NOMO-1 treated with DMSO at 0.1 percent for 48 hours (cell line): Measurements from ENCODE around the gene CDX2.
A peak's percentile ranks its signal among the peaks of the same experiment; 100 is the strongest.
"Not testable (repeated sequence)": the region's sequence is repeated elsewhere in the genome, so short reads cannot be mapped to it uniquely, and the experiment has no call there.

Experiments
- DNase-seq: peaks from one replicate; lab custom pipeline; 2025; ENCODE audit not compliant: unreplicated experiment; lab: John Stamatoyannopoulos, UW

Gene CDX2, protein sequence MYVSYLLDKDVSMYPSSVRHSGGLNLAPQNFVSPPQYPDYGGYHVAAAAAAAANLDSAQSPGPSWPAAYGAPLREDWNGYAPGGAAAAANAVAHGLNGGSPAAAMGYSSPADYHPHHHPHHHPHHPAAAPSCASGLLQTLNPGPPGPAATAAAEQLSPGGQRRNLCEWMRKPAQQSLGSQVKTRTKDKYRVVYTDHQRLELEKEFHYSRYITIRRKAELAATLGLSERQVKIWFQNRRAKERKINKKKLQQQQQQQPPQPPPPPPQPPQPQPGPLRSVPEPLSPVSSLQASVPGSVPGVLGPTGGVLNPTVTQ

DNA sequence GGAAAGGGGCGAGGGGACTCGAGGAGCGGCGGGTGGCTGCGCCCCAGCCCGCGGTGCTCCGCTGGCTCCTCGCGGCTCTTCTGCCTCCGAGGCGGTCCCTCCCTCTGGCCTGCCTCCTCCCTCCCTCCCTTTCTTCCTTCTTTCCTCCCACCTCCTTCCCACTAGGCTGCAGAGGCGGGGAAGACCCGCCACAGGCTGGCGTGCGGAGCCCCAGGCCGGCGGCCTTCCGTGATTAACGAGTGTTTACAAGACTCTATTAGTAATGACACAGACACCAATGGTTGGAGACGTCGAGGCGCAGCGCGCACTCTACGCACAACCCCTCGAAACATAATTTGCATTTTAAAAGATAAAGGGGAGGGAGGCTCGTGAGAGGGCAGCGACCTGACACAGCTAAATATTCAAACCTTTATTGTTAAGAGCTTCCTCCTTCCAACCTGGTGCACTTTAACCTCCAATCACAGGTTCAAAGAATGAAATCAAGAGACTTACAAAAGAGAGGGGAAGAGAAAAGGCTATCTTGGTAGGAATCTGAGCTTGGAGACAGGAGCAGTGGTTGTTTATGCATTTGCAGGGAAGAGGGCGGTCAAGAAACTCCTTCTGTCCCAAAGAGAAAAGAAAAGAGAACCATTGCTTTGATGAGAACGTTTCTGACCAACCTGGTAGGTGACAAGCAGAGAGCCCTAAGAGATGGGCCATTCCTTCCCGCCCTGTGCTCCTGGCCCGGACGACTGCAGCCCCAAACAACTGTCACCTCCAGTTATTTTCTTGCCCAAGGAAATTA lies at the start of gene CDX2:
Gene CDX2 (minus strand): TSS at position 234 of the 784 bp plus-strand sequence. CDS start 309 bp downstream, outside the sequence.
- no peak for DNase-seq

DNA sequence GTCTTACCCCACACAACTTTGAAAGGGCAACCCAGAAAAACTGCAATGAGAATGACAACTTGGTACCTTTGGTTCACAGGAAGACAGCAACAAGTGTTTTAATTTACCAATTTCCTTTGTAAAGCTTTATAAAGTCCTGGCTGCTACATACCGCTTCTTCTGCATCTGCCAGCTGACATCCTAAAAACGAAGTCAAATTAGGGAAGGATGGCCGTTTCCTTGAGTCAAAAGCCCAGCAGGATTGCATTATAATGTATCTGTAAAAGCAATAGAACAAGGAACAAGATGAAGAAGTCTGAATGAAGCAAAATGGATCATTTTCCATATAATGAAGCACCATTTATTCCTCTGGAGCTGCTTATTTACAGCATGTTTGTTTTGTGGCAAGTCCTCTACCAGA lies 45.2 kb upstream of the CDX2 start:
- no peak for DNase-seq

DNA sequence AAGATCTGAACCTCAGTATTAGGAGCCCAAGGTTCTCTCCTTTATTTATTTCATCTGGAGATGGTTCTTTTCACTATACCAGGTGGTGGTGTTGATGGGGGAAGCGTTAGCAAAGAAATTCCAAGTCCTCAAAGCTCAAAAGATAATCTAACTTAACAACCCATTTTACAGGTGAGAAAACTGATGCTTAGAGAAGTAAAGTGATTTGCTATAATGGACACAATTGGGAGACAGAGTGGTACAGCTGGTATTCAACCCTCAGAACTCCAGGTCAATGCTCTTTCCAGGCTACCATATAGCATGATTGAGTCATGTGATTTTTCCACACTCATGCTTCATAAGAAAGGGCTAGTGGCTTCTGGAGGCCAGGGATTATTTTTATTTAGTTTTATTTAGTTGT lies 44.4 kb upstream of the CDX2 start:
- no peak for DNase-seq

DNA sequence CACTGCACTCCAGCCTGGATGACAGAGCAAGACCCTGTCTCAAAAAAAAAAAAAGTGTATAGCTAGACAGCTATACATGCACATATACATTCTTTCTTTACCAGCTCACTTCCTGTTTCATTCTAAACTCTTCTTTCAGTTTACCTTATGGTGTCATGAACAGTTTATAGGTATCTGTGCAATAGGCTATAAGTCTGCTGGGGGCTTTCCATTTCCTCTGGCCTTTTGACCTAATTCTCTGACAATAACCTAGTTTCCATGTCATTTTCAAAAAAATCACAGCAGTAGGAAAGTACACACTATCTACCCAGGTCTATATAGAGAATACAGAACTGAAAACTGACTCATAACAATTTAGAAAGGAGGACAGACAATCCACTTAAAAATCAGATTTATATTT lies 43.8 kb upstream of the CDX2 start:
- DNase-seq: peak; percentile 22

DNA sequence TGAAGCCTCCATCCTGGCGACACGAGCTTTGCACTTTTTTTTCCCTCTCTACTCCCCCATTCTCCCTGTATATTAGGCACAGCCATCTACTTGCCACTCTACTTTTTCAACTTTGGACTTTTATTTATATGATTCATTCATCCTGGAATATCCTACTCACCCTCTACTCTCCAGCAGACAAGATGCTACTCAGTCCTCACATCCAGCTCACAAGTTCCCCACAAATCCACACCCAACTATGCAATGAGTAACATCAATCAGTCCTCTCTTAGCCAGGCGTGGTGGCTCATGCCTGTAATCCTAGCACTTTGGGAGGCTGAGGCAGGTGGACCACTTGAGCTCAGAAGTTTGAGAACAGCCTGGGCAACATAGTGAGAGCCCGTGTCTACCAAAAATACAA lies 43.3 kb upstream of the CDX2 start:
- DNase-seq: no peak

DNA sequence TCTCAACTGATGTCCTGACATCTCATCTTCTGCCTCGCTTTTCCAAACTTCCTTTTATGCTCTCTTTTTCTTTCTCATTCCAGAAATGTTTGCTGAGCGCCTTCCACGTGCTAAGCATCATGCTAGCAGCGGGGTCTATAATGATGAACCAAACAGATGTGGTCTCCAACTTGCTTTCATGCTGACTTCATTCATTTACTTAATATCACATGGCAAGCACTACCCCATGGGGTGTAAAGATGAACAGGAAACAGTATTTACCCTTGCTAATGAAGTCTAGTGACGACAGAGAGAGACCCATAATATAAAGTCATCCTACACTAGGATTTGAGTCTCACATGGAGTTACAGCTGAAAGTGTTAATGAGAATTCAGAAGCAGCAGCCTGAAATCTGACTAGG lies 40.9 kb upstream of the CDX2 start:
- DNase-seq: no peak

DNA sequence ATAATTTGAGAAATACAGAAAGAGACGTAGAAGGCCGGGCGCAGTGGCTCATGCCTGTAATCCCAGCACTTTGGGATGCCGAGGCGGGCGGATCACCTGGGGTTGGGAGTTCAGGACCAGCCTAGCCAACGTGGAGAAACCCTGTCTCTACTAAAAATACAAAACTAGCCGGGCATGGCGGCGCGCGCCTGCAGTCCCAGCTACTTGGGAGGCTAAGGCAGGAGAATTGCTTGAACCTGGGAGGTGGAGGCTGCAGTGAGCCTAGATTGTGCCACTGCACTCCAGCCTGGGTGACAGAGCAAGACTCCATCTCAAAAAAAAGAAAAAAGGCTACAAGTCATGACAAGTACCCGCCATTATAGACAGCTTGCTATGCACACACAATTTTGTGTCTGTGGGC lies 35.9 kb upstream of the CDX2 start:
- DNase-seq: not testable (repeated sequence)

DNA sequence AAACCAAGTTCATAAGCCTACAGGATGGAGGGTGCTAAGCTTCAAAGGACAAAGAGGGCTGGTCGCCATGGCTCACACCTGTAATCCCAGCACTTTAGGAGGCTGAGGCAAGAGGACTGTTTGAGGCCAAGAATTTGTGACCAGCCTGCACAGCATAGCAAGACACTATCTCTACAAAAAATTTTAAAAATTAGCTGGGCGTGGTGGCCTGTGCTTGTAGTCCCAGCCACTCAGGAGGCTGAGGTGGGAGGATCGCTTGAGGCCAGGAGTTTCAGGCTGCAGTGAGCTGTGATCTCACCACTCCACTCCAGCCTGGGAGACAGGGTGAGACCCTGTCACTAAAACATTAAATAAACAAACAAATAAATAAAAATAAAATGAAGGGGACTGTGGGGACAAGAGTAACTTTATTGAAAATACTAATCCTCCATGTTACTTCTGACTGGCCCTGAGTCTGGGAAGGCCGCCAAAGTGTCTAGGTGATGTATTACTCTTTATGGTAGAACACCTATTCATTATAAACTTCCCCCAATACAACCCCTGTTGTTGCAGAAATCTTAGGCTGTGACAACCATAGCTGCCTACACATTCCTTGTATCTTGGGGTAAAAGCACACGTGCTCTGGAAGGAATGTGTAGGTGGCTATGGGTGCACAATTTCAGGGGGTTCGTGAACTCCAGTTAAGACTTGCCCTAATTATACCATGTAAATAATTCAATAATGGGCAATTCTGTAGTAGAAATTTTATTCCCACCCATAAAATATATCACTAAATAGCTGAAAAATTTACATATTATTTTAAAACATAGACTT lies 34.0 kb upstream of the CDX2 start:
- no peak for DNase-seq

DNA sequence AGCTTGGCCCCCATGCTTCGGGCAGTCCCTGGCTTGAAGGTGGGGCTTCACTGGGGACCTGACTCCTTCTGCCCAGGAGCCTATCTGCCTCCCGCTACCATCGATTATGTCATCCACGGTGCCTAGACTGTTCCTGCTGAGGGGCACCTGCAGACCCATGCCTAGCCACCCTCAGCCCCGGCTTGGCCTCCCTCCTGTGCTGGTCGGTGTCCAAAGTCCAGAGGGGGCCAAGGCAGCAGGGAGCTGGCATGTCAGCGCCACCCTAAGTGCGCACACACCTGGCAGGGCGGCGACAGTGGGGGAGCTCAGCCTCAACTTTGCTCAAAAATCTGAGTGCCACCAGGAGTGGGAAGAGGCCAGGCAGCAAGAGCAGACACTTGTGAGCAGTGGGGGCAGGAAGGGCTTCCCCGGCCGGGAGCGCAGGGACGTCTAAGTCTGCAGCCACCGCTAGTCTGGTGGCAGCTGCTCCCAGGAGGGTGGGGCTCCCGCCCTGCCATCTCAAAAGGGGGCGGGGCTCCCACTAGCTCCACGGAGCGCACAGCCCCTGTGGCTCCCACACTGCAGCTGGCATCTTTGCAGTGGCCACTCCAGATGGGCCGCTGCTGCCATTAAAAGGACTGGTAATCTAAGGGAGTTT lies 32.8 kb upstream of the CDX2 start:
- no peak for DNase-seq

DNA sequence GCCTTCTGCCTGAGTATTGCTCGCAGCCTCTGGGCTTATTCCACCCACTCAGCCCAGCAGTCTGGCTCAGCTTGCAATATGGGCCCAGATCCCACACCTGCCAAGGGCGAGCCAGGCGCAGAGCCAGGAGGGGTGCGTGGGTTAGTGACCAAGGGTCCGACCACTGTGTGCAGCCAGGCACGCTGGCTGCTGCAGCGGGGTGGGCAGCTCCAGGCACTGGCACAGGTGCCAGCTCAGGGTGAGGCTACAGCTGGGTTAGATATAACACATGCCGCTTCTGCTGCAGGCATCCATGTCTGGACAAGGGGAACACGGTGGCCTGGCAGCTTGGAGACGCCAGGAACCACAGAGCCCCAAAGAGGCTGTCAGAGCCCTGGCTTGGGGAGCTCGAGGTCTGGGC lies 31.9 kb upstream of the CDX2 start:
- no peak for DNase-seq

DNA sequence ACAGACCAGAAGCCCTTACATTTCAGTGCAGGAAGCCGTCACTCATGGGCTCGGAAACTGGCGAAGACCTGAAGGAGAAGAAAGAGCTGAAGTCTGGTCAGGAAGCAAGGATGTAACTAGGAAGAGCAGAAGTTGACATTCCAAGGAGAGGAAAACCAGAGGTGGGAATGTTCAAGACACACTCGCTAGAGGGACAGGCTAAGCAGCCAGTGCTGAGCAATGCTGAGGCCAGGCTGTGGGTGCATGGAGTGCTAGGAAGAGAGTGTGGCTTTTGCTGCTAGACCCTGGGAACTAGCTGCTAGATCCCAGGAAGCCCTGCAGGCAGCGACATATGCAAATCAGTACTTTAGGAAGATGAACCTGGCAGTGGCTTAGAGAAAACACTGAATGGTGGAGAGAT lies 31.5 kb upstream of the CDX2 start:
- DNase-seq: no peak

DNA sequence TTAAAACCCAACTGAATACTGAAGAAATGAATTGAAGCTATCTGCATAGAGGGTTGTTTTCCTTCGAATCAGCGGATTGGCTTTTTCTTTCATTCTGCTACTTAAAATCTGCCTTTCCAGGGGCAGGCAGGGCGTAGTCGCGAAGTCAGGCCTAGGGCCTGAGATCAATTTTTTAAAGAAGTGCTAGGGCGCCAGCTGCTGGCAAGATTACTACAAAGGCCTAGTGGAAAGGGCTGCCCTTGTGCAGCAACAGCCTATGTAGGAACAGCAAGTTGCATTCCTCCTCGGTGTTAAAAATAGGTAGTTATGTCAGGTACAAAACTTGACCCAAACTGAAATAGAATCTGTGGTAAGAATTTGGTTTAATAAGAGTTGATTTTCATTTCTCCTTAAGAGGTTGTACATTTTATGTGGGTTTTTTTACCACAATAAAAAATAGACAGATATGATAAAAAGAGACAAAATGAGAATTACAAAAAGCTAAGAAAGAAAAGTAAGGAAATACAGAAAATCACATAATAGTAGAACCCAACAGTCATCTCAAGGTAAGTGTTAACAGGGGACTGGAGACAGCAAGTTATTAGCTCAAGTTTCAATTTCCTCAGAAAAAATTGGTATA lies 28.9 kb upstream of the CDX2 start:
- DNase-seq: peak; percentile 71

DNA sequence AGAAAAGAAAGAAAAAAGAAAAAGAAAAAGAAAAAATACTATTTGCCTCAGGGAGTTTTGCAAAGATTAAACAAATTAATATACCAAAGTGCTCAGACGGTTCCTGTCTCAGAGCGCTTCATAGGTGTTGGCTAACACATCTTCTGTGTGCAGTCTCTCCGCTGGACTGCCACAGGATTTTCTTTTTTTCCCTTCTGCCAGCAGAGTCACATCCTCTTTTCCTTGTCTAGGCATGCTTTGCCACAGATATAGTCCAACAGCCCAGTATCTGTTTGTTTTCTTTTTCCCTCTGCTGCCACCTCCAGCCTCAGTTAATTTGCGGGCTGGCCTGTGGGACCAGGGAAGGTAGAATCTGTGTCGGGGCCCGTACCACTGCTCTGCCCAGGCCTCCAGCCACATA lies 22.8 kb upstream of the CDX2 start:
- no peak for DNase-seq

DNA sequence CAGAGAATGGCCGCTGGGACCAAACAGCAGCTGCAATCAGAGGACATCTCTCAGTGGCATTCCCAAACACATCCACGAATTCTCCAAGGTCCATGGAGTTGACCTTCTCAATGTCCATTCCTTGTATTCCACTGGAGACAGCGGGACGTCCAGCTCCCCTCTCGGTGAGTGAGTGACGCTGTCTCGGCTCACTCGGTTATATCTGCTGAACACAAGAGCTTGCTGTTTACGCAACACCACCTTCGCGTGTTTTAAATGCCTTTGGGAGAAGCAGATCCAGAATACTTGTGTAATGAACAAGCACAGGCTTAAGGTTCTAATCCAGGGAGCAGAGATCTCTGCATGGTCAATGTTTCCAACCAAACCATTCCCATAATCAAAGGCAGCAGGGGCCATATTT lies 19.4 kb upstream of the CDX2 start, which contains the start of gene URAD:
Gene URAD (minus strand): TSS at position 174 of the 400 bp plus-strand sequence. CDS start 56 bp downstream, at position 118.
- DNase-seq: no peak

DNA sequence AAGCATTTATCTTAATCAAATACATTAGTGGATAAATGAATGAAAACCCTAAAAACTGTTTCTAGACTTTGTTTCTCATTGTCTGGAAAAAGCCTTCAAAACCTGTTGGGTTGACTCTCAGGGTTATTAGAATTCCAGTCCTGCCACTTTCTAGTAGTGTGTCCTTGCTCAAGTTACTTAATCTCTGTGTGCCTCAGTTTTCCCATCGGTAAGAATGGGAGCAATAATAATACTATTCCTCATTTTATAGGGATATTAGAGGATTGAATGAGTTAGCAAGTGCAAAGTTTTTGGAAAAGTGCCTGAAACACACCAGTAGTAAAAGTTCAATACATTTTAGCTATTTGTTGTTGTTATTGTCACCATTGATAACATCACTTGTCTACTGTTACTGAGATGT lies 16.5 kb upstream of the CDX2 start:
- no peak for DNase-seq

DNA sequence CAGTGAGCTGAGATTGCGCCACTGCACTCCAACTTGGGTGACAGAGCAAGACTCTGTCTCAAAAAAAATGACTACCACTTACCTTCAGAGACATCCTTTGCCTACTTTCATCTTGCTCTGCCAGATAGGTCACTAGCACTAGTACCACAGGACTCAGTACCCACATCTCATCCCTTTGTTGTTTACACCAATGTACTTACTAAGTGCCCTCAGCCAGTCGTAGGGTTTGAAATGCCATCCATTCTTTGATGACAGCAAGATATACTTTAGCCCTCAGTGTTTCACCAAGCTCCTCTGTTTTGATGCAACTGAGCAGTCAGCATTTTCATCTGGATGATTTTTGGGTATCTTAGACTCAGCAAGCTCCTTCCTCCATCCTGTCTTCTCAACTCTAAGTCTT lies 13.2 kb upstream of the CDX2 start:
- no peak for DNase-seq

DNA sequence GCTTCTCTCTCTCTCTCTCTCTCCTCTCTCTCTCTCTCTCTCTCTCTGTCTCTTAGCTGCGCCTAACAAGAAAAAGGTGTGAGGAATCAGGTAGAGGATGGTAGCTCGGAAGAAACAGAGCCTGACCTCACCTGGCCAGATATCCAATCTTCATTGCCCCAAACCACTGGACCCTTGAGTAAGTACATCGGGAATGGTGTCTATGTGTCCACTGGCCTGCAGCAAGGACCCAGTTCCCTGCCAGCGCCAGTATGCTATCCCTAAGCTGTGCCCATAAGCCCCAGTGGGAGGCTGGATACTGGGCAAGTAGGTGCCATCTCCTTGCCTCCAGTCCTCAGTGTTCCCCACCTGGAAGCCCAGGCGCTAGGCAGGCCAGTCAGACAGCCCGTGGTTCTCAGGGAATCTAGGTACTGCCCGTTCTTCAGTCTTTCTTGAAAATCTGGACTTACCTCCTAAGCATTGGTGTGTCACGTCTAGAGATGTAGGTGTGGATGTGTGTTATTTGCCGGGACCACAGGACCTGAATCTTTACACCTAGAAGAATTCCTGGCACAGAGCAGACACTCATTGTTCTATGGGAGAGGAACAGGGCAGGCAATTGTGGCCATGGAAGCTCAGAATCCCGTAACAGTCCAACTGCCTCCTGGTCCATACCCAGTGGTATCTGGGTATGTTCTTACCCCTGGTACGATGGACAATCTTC lies 12.0 kb upstream of the CDX2 start:
- DNase-seq: no peak

DNA sequence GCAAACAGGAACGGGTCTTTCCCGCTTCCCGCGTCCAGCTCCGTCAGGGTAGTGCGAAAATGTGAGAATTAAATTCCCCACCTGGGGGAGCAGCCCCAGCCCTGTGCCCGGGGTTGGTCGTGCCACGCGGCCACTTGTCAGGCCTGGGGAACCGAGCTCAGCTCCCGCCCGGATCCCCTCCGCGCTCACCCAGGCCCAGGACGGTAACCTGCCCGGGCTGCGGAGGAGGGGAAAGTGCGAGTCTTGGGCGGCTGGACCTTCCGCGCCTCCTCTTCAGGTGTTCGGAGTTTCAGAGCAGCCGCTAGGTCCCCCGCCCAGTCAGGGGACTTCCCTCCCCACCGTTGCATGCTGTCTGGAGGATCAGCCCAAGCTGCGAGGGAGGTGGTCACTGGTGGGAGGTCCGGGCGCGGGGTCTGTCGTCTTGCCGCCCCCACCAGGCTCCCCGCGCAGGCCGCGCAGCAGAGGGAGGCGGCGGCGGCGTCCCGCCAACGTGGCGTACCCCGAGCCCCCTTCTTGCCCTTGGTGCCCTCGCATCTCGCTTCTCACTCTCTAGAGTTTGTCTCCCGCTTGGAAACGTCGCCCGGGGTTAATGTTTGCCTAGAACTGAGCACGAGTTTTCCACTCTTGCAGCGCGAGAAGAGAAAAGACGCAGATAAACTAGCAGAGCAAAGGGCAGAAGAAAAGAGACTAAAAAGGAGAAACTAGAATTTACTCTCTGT lies 11.3 kb upstream of the CDX2 start:
- DNase-seq: peak; percentile 25

DNA sequence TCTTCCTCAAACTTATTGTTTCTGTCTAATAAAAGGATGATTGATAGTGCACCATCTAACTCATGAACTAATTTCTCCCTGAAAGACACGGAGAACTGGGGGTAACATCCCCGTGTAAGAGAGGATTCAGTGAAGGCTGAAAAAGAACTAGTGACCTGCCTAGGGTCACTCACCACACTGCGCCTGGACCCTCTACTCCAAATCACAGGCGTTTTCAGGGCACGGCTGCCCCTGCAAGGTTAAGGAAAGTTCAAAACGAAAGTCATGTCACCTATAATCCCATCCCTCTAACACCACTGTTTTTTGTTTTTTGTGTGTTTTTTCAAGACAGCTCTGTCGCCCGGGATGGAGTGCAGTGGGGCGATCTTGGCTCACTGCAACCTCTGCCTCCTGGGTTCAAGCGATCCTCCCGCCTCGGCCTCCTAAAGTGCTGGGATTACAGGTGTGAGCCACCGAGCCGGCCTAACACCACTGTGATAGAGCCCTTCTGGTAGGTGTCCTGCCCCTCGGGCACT lies 10.7 kb upstream of the CDX2 start:
- no peak for DNase-seq
